CD14-positive monocyte (primary cell): Measurements from ENCODE around the gene GALP. TPM values are rescaled to one million over a fixed set of nuclear protein-coding genes. Genes with fewer than 3 reads are reported as not detected.

Source experiments
- DNase-seq, 3 donors: peaks; one replicate each; pipeline ENCODE4 v3.0.0-alpha.2; 2011 to 2022
- H2AFZ ChIP-seq: 2 replicates; pipeline ENCODE4 v1.6.0; 2012; ENCODE audit warnings: mild to moderate bottlenecking, low read depth, low read length, inconsistent platforms; ENCODE audit not compliant: insufficient read depth, poor library complexity, severe bottlenecking
- H3K27ac ChIP-seq, 2 donors: 1 replicate in 1 of 2; 2 replicates in 1 of 2; pipeline ENCODE4 v1.5.1; 2012 to 2013; ENCODE audit warnings: low read length in 2 of 2, control low read depth in 1 of 2, inconsistent platforms in 1 of 2, low read depth in 1 of 2, mild to moderate bottlenecking in 1 of 2
- H3K27me3 ChIP-seq, 2 donors: one replicate each; pipeline versions ENCODE4 v1.6.0 to v1.6.1; 2011 to 2013; ENCODE audit warnings: low read length in 2 of 2; ENCODE audit not compliant: control insufficient read depth in 2 of 2, insufficient read depth in 2 of 2
- H3K36me3 ChIP-seq, 2 donors: replicated peaks in 1 of 2; 1 replicate in 1 of 2; 2 replicates in 1 of 2; pipeline versions ENCODE4 v1.5.1 to v1.6.1; 2012 to 2013; ENCODE audit warnings: low read length in 2 of 2, control low read depth in 1 of 2, inconsistent platforms in 1 of 2, mild to moderate bottlenecking in 1 of 2; ENCODE audit not compliant: insufficient read depth in 2 of 2, control insufficient read depth in 1 of 2
- H3K4me1 ChIP-seq, 2 donors: 1 replicate in 1 of 2; 2 replicates in 1 of 2; pipeline versions ENCODE4 v1.5.1 to v1.6.1; 2012 to 2013; ENCODE audit warnings: low read length in 2 of 2, control low read depth in 1 of 2, inconsistent platforms in 1 of 2, mild to moderate bottlenecking in 1 of 2, moderate library complexity in 1 of 2; ENCODE audit not compliant: insufficient read depth in 2 of 2, control insufficient read depth in 1 of 2
- H3K4me2 ChIP-seq: replicated peaks from 2 replicates; pipeline ENCODE3; 2012; ENCODE audit warnings: low read length, moderate library complexity, mild to moderate bottlenecking; ENCODE audit not compliant: poor library complexity, severe bottlenecking; ENCODE audit errors: extremely low read depth
- H3K4me3 ChIP-seq, 3 experiments: fragments of 200-600 bp in 1 of 3; sonication (generic) in 1 of 3; replicated peaks in 1 of 3; 1 replicate in 2 of 3; 2 replicates in 1 of 3; pipeline ENCODE4 v1.5.1; 2011 to 2013; ENCODE audit warnings: low read length in 3 of 3, mild to moderate bottlenecking in 3 of 3, control low read depth in 2 of 3, low read depth in 2 of 3, inconsistent platforms in 1 of 3, moderate library complexity in 1 of 3
- H3K79me2 ChIP-seq: 2 replicates; pipeline ENCODE4 v1.6.0; 2012; ENCODE audit warnings: mild to moderate bottlenecking, control low read depth, inconsistent platforms, low read length, moderate library complexity; ENCODE audit not compliant: insufficient read depth
- H3K9ac ChIP-seq: 2 replicates; pipeline ENCODE4 v1.6.0; 2017; ENCODE audit warnings: low read length, mild to moderate bottlenecking; ENCODE audit not compliant: insufficient read depth, poor library complexity, severe bottlenecking
- H3K9me3 ChIP-seq, 2 donors: replicated peaks in 1 of 2; 1 replicate in 1 of 2; 2 replicates in 1 of 2; pipeline versions ENCODE4 v1.5.1 to v1.6.1; 2012 to 2013; ENCODE audit warnings: low read length in 2 of 2, control low read depth in 1 of 2; ENCODE audit not compliant: control insufficient read depth in 1 of 2, insufficient read depth in 1 of 2
- H4K20me1 ChIP-seq: 2 replicates; pipeline ENCODE4 v1.6.0; 2012; ENCODE audit warnings: mild to moderate bottlenecking, low read length, control low read depth, moderate library complexity; ENCODE audit not compliant: insufficient read depth
- H3K27ac Mint-ChIP-seq, 7 donors: one replicate each; pipeline ENCODE4 v1.8.0; 2020; ENCODE audit warnings: mild to moderate bottlenecking in 7 of 7, mixed read lengths in 7 of 7, moderate library complexity in 6 of 7, inconsistent platforms in 2 of 7
- H3K27me3 Mint-ChIP-seq, 3 donors: one replicate each; pipeline ENCODE4 v1.8.0; 2021 to 2022; ENCODE audit warnings: low read depth in 3 of 3, mild to moderate bottlenecking in 3 of 3, mixed read lengths in 3 of 3, moderate library complexity in 3 of 3, inconsistent platforms in 1 of 3
- H3K36me3 Mint-ChIP-seq, 2 donors: one replicate each; pipeline ENCODE4 v1.8.0; 2020; ENCODE audit warnings: mixed read lengths in 2 of 2, inconsistent platforms in 1 of 2, mild to moderate bottlenecking in 1 of 2
- H3K4me1 Mint-ChIP-seq: one replicate; pipeline ENCODE4 v1.8.0; 2020; ENCODE audit warnings: mild to moderate bottlenecking, mixed read lengths
- H3K4me3 Mint-ChIP-seq, 2 donors: one replicate each; pipeline ENCODE4 v1.8.0; 2020; ENCODE audit warnings: mild to moderate bottlenecking in 2 of 2, mixed read lengths in 2 of 2, moderate library complexity in 1 of 2
- H3K9me3 Mint-ChIP-seq, 7 donors: one replicate each; pipeline ENCODE4 v1.8.0; 2020 to 2022; ENCODE audit warnings: mixed read lengths in 7 of 7, mild to moderate bottlenecking in 6 of 7, moderate library complexity in 6 of 7, inconsistent platforms in 2 of 7
- WGBS: methylation state at CpG from one replicate; pipeline ENCODE4 v1.1.5; 2013; ENCODE audit warnings: missing lambda C conversion rate; ENCODE audit not compliant: insufficient coverage; 5-methylcytosine and 5-hydroxymethylcytosine counted together
- intact Hi-C, 2 donors: fragments of 100-400 bp; cut with micrococcal nuclease; formaldehyde crosslinking; loops; one replicate each; pipeline versions ENCODE4 v1.15.0 to v1.15.1; 2023
- polyA plus RNA-seq, 3 donors: library from polyadenylated mRNA; depleted of rRNA in 1 of 3; unstranded in 2 of 3; stranded (reverse) in 1 of 3; fragments of 300-500 nt in 2 of 3; fragments of >200 nt in 1 of 3; fragmentation: Illumina TruSeq in 2 of 3; gene quantifications; 1 replicate in 2 of 3; 2 replicates in 1 of 3; pipeline ENCODE4 v1.2.3, GENCODE V29; 2012 to 2021
- TF ChIP-seq, protein P1 (sequence below): fragments of 200-600 bp; IDR thresholded peaks from one replicate; pipeline ENCODE4 v1.8.0; 2022; ENCODE audit warnings: antibody characterized with exemption, mild to moderate bottlenecking

GALP gene
- polyA plus RNA-seq, 3 donors: not detected

DNA sequence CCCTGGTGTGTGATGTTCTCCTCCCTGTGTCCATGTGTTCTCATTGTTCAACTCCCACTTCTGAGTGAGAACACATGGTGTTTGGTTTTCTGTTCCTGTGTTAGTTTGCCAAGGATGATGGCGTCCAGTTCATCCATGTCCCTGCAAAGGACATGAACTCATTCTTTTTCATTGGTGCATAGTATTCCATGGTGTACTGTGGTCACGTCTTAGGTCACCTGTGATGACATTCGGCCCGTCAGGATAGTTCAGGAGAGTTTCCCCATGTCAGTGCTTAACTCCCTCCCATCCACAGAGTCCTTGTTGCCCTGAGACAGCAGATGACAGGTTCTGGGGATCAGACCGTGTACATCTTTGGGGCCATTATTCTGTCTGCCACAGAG, 26.2 kb upstream of the GALP start:
- no peaks in the 10 kb centered on the region for H3K9me3 ChIP-seq
- no peak overlapping the region for H3K9ac ChIP-seq
- H3K27ac Mint-ChIP-seq: no peak overlapping the region
- H3K27me3 ChIP-seq: no peaks in the 10 kb centered on the region
- WGBS: 96% methylated on average over 5 of the region's 5 CpGs
- no peak overlapping the region for H3K4me3 ChIP-seq
- H3K4me1 ChIP-seq: no peaks in the 10 kb centered on the region
- H3K36me3 ChIP-seq: peaks cover 4 to 10% of the 10 kb centered on the region in 2 donors
- H2AFZ ChIP-seq: no peak overlapping the region
- no peak overlapping the region for H3K4me3 Mint-ChIP-seq
- no peak for DNase-seq
- TF ChIP-seq, protein P1, sequence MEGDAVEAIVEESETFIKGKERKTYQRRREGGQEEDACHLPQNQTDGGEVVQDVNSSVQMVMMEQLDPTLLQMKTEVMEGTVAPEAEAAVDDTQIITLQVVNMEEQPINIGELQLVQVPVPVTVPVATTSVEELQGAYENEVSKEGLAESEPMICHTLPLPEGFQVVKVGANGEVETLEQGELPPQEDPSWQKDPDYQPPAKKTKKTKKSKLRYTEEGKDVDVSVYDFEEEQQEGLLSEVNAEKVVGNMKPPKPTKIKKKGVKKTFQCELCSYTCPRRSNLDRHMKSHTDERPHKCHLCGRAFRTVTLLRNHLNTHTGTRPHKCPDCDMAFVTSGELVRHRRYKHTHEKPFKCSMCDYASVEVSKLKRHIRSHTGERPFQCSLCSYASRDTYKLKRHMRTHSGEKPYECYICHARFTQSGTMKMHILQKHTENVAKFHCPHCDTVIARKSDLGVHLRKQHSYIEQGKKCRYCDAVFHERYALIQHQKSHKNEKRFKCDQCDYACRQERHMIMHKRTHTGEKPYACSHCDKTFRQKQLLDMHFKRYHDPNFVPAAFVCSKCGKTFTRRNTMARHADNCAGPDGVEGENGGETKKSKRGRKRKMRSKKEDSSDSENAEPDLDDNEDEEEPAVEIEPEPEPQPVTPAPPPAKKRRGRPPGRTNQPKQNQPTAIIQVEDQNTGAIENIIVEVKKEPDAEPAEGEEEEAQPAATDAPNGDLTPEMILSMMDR: no peak
- peaks cover 17 to 34% of the 10 kb centered on the region in 2 donors for H3K36me3 Mint-ChIP-seq
- H3K9me3 Mint-ChIP-seq: peaks cover 0 to 3% (median 2%) of the 10 kb centered on the region in 7 donors
- H3K27ac ChIP-seq: no peak overlapping the region
- no peaks in the 10 kb centered on the region for H4K20me1 ChIP-seq
- H3K4me1 Mint-ChIP-seq: no peaks in the 10 kb centered on the region
- H3K4me2 ChIP-seq: no peak overlapping the region
- intact Hi-C loops: loop anchor here in 1 of 2 donors (10.0 kb wide), 1 partner anchor 45 kb away; no protein-coding TSS in a partner anchor
- peaks cover 0 to 2% (median 0%) of the 10 kb centered on the region in 3 donors for H3K27me3 Mint-ChIP-seq
- H3K79me2 ChIP-seq: no peaks in the 10 kb centered on the region

DNA sequence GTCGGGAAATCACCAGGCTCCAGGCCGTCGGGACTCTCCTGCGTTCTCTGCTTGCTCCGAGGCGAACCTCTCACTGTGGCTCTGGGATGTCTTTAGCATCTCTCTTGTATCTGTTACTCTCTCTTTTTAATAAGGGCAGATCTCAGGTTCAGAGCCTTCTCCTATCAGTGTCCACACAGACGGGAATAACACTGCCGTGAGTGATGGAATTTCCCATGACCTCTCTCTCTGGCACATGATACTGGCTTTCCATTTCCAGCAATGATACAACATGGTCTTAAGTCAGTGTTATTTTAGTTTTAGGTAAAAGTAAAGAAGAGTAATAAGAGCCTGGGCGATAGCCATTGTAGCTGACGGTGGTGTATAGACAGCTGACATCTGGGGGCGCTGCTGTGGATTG, 25.4 kb upstream of the GALP start:
- H3K36me3 ChIP-seq: peaks cover 4 to 11% of the 10 kb centered on the region in 2 donors
- H3K9me3 ChIP-seq: no peaks in the 10 kb centered on the region
- Mint-ChIP-seq H3K9me3 (peaks cover 0 to 3% (median 2%) of the 10 kb centered on the region in 7 donors), H3K27ac (no peak overlapping the region), H3K4me1 (no peaks in the 10 kb centered on the region), H3K27me3 (peaks cover 0 to 2% (median 0%) of the 10 kb centered on the region in 3 donors), H3K36me3 (peaks cover 19 to 40% of the 10 kb centered on the region in 2 donors), H3K4me3 (no peak overlapping the region)
- no peaks in the 10 kb centered on the region for H3K4me1 ChIP-seq
- 100% methylated on average over 6 of the region's 11 CpGs for WGBS
- no peak overlapping the region for H2AFZ ChIP-seq
- H4K20me1 ChIP-seq: no peaks in the 10 kb centered on the region
- H3K27me3 ChIP-seq: no peaks in the 10 kb centered on the region
- TF ChIP-seq, protein P1: no peak
- H3K27ac ChIP-seq: no peak overlapping the region
- no peak overlapping the region for H3K4me2 ChIP-seq
- intact Hi-C loops: loop anchor here in 1 of 2 donors (10.0 kb wide), 1 partner anchor 46 kb away; no protein-coding TSS in a partner anchor
- no peaks in the 10 kb centered on the region for H3K79me2 ChIP-seq
- DNase-seq: no peak
- no peak overlapping the region for H3K9ac ChIP-seq
- no peak overlapping the region for H3K4me3 ChIP-seq
